Measurements from ENCODE around the gene TUBB. TPM values are rescaled to one million over a fixed set of nuclear protein-coding genes. Genes with fewer than 3 reads are reported as not detected.

Gene TUBB
- total RNA-seq, 2 experiments from 2014 or later = 1,556 to 1,579 TPM

GRCh38 chr6:30725713-30726505, 5.8 kb downstream of the TUBB start:
- no peak for ATAC-seq

DNA sequence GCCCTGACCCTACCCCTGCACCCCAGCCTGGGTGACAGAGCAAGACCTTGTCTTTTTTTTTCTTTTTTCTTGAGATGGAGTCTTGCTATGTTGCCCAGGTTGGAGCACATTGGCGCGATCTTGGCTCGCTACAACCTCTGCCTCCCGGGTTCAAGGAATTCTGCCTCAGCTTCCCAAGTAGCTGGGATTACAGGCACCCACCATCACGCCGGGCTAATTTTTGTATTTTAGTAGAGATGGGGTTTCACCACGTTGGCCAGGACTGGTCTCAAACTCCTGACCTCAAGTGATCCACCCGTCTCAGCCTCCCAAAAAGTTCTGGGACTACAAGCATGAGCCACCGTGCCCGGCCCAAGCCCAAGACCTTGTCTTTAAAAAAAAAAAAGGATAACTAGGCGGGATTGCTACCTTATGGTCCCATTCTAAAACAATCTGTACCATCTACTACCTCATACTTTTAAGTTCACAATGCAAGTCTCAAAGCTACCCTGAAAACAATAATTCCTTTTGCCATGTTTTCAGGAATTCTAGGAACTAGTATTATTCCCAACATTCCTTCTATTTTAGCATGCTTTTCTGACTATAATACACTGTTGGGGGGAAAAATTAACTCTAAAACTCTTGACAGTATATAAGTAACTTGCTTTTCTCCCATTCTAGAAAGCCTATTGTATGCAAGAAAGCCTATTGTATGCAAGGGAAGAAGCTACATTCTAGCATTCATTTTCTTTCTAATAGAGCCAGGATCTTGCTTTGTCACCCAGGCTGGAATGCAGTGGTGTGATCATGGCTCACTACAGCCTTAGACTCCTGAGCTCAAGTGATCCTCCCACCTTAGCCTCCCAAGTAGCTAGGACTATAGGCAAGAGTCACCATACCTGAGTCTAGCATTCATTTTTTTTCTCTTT, 6.6 kb downstream of the TUBB start:
- H3K27ac Mint-ChIP-seq = peak overlapping the region; percentile 68
- H3K4me3 Mint-ChIP-seq = no peak overlapping the region
- H3K9me3 Mint-ChIP-seq = no peaks in the 10 kb centered on the region
- intact Hi-C loops (cut with micrococcal nuclease) = no loop called here
- DNase-seq (no peak), ATAC-seq (no peak)
- TF ChIP-seq, protein P1, sequence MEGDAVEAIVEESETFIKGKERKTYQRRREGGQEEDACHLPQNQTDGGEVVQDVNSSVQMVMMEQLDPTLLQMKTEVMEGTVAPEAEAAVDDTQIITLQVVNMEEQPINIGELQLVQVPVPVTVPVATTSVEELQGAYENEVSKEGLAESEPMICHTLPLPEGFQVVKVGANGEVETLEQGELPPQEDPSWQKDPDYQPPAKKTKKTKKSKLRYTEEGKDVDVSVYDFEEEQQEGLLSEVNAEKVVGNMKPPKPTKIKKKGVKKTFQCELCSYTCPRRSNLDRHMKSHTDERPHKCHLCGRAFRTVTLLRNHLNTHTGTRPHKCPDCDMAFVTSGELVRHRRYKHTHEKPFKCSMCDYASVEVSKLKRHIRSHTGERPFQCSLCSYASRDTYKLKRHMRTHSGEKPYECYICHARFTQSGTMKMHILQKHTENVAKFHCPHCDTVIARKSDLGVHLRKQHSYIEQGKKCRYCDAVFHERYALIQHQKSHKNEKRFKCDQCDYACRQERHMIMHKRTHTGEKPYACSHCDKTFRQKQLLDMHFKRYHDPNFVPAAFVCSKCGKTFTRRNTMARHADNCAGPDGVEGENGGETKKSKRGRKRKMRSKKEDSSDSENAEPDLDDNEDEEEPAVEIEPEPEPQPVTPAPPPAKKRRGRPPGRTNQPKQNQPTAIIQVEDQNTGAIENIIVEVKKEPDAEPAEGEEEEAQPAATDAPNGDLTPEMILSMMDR (IDR thresholded peaks at IDR 0.05) = no peak
- ChIA-PET CTCF (interaction anchor here (0.8 to 25.8 kb wide), 5 partner anchors 12 to 185 kb away, joined by 3 to 704 read pairs (median 3); partner anchors contain the start of gene DHX16), POLR2A (interaction anchor here (0.6 to 22.1 kb wide), 9 partner anchors 7 to 151 kb away, joined by 3 to 500 read pairs (median 4); partner anchors contain the start of genes DHX16 and IER3)
- H3K36me3 Mint-ChIP-seq (ENCODE audit: low read depth) = peaks cover 71% of the 10 kb centered on the region
- H3K4me1 Mint-ChIP-seq (ENCODE audit: low read depth) = peaks cover 50% of the 10 kb centered on the region
- H3K27me3 Mint-ChIP-seq = no peaks in the 10 kb centered on the region

More at GRCh38 chr6:30725713-30726505, 5.8 kb downstream of the TUBB start:
- no peaks in the 10 kb centered on the region for H3K9me3 Mint-ChIP-seq
- H3K4me1 Mint-ChIP-seq (ENCODE audit: low read depth) = peaks cover 45% of the 10 kb centered on the region
- CTCF ChIA-PET = interaction anchor here (1.3 to 25.8 kb wide), 3 partner anchors 18 to 185 kb away, joined by 3 to 704 read pairs (median 4); partner anchors contain the start of genes DHX16 and IER3
- TF ChIP-seq, protein P1 (IDR thresholded peaks at IDR 0.05) = no peak
- intact Hi-C loops (cut with micrococcal nuclease) = no loop called here
- H3K4me3 Mint-ChIP-seq = peak overlapping the region; percentile 19
- DNase-seq = no peak
- H3K27ac Mint-ChIP-seq = peak overlapping the region; percentile 67
- POLR2A ChIA-PET = interaction anchor here (0.6 to 22.1 kb wide), 9 partner anchors 8 to 93 kb away, joined by 3 to 500 read pairs (median 4); partner anchors contain the start of genes DHX16 and IER3
- peaks cover 75% of the 10 kb centered on the region for H3K36me3 Mint-ChIP-seq (ENCODE audit: low read depth)
- no peaks in the 10 kb centered on the region for H3K27me3 Mint-ChIP-seq

DNA sequence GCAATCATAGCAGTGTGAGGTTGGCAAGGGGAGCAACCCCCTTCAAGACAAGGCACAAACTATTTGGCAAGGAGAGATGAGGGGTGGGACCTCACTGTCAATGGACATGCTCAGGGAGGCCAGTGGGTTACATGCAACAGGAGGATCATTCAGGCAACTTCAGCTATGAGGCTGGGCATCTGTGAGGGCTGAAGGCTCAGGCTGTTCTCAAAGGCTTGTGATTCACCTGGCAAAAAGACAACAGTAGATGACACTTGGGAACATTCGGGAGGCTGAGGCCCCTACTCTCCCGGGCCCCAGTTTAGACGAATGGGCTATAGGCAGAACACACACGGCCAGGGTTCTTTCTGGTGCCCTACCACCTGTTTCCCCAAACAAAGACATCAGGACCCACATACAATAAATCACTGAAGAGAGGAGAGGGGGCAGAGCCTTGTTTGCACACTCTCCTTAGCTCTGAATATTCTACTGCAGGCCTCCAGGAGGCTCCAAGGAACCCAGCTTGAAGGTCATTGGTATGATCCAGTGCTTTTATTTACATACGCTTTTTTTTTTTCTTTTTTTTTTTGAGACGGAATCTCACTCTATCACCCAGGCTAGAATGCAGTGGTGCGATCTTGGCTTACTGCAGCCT, 7.9 kb downstream of the TUBB start:
- ChIA-PET POLR2A (interaction anchor here (0.6 to 22.1 kb wide), 6 partner anchors 6 to 828 kb away, joined by 3 to 500 read pairs (median 4); partner anchors contain the start of gene DHX16), CTCF (interaction anchor here (0.7 to 25.8 kb wide), 9 partner anchors 10 to 359 kb away, joined by 3 to 704 read pairs (median 3); partner anchors contain the start of gene DHX16)
- TF ChIP-seq, protein P1 (IDR thresholded peaks at IDR 0.05) = no peak
- Mint-ChIP-seq H3K27ac (peak overlapping the region; percentile 55), H3K4me1 (ENCODE audit: low read depth) (peaks cover 53% of the 10 kb centered on the region), H3K4me3 (no peak overlapping the region), H3K9me3 (no peaks in the 10 kb centered on the region), H3K36me3 (ENCODE audit: low read depth) (peaks cover 67% of the 10 kb centered on the region), H3K27me3 (no peaks in the 10 kb centered on the region)
- no peak for ATAC-seq
- intact Hi-C loops (cut with micrococcal nuclease) = no loop called here
- DNase-seq = no peak

- TF ChIP-seq, protein P1 (IDR thresholded peaks at IDR 0.05) = peak; percentile 75
- Mint-ChIP-seq H3K36me3 (ENCODE audit: low read depth) (peaks cover 58% of the 10 kb centered on the region), H3K27ac (peak overlapping the region; percentile 44), H3K9me3 (no peaks in the 10 kb centered on the region), H3K4me1 (ENCODE audit: low read depth) (peaks cover 46% of the 10 kb centered on the region), H3K4me3 (peak overlapping the region; percentile 54), H3K27me3 (no peaks in the 10 kb centered on the region)
- DNase-seq = peak; percentile 93
- ChIA-PET CTCF (interaction anchor here (0.6 to 25.8 kb wide), 63 partner anchors 10 to 364 kb away, joined by 3 to 704 read pairs (median 5); partner anchors contain the start of genes ABCF1, ATAT1, DHX16 and FLOT1), POLR2A (interaction anchor here (0.6 to 22.1 kb wide), 19 partner anchors 8 to 175 kb away, joined by 3 to 500 read pairs (median 4); partner anchors contain the start of genes DHX16, IER3, MDC1 and MRPS18B)
- peak; percentile 88 for ATAC-seq
- intact Hi-C loops (cut with micrococcal nuclease) = loop anchor here (2.0 kb wide), 1 partner anchor 52 kb away; no protein-coding TSS in a partner anchor
These were observed 10.7 kb downstream of the TUBB start for GRCh38 chr6:30730601-30731435.

Measured in activated CD8-positive, alpha-beta T cell treated with anti-CD3 and anti-CD28 coated beads for 36 hours (primary cell).